ENCODE data around the gene SULT1A2.
"Not testable (repeated sequence)": the region's sequence is repeated elsewhere in the genome, so short reads cannot be mapped to it uniquely, and the experiment has no call there.

The SULT1A2 gene

DNA sequence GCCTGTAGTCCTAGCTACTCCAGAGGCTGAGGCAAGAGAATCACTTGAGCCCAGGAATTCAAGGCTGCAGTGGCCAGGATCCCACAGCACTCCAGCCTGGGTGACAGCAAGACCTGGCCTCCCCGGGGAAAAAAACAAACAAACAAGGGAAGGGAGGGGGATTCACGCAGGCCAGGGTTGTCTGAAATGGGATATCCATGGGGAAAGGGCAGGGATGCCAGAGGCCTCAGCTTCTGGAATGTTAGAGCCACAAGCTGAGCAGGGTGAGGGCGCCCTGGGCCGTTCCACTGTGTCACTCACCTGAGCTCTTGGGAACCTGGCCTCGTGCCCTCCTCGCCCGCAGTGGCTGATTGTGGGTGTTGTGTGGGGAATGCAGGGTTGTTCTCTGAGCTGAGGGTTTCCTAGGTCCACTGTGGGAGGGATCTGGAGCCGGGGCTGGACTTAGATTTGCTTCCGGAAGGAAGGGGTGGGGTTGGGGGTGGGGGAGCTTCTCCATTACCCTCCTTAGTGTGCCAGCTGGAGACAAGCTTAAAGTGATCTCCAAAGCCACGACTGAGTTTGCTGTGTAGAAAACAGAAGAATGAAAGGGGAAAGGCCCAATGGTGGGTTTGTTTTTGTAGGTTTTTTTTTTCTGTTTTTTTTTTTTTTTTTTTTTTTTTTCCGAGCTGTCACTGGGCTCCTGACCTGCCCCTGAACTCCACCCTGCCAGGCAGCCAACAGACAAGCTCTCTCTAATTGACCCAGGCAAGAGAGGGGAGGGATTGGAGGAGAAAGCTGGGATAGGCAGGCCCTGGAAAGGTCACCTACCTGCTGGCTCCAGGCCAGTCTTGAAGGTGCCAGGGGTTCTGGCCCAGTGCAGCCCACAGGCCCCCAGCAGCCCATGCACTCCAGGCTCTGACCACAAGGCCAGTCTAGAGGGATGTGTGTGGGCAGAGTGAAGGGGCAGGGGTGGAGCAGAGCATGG is 13.1 kb upstream of the SULT1A2 start, which contains the start of gene SULT1A1:
SULT1A1 (minus strand) TSS at position 414 of the 964 bp plus-strand sequence. CDS start 1,189 bp downstream, outside the sequence.
- H3K27ac ChIP-seq, result peak within 1 kb of the TSS in 1 of 2 donors; percentile 71
- TF ChIP-seq, protein P1, sequence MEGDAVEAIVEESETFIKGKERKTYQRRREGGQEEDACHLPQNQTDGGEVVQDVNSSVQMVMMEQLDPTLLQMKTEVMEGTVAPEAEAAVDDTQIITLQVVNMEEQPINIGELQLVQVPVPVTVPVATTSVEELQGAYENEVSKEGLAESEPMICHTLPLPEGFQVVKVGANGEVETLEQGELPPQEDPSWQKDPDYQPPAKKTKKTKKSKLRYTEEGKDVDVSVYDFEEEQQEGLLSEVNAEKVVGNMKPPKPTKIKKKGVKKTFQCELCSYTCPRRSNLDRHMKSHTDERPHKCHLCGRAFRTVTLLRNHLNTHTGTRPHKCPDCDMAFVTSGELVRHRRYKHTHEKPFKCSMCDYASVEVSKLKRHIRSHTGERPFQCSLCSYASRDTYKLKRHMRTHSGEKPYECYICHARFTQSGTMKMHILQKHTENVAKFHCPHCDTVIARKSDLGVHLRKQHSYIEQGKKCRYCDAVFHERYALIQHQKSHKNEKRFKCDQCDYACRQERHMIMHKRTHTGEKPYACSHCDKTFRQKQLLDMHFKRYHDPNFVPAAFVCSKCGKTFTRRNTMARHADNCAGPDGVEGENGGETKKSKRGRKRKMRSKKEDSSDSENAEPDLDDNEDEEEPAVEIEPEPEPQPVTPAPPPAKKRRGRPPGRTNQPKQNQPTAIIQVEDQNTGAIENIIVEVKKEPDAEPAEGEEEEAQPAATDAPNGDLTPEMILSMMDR (IDR thresholded peaks at IDR 0.05), result no peak
- peak within 1 kb of the TSS; percentile 65 for H3K4me3 ChIP-seq
- peak; percentile 87 for DNase-seq (ENCODE audit: low spot score)

DNA sequence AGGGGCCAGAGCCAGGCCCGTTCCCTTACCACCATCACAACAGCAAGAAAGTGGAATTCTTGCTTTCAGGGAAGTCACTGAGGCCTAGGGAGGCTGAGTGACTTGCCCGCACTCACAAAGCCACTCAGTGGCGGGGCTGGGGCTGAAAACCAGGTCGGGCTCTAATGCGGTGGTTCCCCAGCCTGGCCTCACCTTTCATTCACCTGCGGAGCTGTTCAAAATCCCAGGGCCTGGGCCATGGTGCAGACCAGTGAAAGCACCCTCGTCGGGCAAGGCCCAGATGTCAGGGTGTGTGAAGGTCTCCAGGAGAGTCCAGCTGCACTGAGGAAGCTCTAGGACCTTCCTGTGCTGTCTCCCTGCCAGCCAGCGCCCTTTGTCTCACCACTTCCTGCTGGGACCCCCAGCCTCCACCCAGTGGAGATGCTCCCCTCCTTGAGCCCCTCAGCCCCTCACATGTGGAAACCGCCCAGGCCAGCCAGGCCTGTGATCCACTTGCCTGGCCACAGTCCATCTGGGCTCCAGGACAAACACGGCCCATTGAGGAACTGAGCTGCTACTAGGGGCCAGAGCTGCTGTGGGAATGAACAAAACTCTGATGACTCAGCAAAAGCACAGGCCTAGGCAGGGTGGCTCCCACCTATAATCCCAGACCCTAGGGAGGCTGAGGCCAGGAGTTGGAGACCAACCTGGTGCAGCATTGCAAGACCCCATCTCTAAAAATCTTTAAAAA is 12.2 kb upstream of the SULT1A2 start:
- H3K4me3 ChIP-seq, result peak overlapping the region; percentile 65
- DNase-seq (ENCODE audit: low spot score), result not testable (repeated sequence)
- peak overlapping the region in 1 of 2 donors; percentile 71 for H3K27ac ChIP-seq

DNA sequence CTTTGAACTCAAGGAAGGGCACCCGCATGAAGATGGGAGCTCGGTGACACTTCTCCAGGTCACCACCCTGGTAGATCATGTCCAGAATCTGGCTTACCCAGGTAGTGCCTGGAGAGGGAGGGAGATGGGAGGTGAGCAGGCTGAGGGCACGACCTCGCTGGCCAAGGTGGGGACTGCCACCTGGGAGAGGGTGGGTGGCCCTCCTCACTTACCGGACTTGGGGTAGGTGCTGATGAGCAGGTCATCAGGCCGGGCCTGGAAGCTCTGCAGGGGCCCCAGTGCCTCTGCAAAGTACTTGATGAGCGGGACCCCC is 11.6 kb upstream of the SULT1A2 start:
- not testable (repeated sequence) for H3K27ac ChIP-seq, H3K4me3 ChIP-seq
- DNase-seq (ENCODE audit: low spot score), result peak; percentile 74

DNA sequence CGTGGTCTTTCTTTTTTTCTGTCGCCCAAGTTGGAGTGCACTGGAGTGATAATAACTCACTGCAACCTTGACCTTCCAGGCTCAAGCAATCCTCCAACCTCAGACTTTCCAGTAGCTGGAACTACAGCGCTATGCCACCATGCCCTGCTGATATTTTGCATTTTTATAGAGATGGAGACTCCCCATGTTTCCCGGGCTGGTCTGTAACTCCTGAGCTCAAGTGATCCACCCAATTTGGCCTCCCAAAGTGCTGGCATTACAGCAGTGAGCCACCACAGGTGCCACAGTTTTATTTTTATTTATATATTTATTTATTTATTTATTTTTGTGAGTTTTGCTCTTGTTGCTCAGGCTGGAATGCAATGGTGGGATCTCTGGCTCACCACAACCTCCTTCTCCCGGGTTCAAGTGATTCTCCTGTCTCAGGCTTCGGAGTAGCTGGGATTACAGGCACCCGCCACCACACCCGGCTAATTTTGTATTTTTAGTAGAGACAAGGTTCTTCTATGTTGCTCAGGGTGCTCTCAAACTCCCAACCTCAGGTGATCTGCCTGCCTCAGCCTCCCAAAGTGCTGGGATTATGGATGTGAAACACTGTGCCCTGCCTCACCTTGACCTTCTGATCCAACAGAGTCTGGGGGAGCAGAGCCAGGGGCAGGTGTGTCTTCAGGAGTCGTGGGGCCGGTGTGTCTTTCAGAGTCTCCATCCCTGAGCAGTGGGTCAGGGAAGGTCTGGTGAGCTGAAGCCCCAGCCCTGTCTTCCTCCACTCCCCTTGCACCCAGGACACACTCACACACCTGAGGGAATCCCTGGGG is 11.0 kb upstream of the SULT1A2 start:
- not testable (repeated sequence) for H3K27ac ChIP-seq; DNase-seq (ENCODE audit: low spot score); H3K4me3 ChIP-seq

DNA sequence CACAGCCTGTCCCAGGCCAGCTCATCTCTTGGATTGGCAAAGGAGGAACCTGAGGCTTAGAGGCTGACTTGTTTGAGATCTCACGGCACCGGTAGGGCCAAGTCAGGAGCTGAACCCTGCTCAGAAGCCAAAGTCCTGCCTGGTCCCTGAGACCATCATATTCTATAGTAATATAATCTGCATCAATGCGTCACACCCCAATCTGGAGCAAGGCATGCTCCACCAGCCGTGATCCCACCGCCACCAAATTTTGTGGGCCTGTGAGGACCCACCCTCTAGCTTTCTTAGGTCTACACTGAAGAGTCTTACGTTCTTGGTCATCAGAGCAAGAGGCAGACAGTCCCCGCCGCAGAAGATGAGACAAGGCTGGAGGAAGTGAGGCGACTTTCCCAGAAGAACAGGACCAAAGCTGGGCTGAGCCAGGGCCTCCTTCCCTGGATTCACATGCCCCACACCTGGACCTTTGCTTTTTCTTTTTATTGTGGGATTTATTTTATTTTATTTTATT is 10.3 kb upstream of the SULT1A2 start:
- DNase-seq (ENCODE audit: low spot score), result no peak
- TF ChIP-seq, protein P1 (IDR thresholded peaks at IDR 0.05), result no peak

DNA sequence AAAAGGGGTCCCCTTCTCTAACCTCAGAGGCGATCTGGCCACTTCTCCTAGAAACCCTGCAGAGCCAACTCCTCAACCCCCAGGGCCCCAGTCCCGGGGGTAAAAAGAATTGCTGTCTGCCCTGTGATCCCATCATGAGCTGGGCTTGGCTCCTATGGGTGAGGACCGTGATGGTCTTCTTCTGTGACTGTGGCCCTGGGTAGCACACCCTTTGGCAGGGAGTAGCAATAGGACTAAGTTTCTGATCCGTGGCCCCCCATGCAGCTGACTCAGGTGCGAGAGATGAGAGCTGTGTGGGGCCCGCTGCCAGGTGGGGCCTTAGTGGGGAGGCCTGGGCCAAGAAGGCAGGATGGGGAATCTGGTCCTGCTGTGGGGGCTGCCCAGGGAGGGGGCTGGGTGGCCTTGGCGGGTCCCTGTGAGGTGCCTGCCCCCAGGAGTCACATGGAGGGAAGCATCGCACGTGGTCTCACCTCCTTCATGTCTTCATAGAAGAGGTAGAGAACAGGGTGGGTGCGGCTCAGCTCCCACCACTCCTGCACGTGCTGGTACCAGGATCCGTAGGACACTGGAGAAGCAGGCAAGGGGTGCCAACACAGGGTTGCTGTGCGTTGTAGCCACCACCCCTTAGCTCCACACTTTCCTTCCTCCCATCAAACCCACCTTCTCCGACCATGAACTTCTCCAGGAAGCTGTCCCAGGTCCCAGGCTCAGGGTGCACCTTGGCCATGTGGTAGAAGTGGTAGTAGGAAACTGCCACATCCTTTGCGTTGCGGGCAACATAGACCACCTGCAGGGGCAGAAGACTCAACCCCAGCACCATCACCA is 9.7 kb upstream of the SULT1A2 start:
- TF ChIP-seq, protein P1 (IDR thresholded peaks at IDR 0.05), result no peak
- no peak for DNase-seq (ENCODE audit: low spot score)
- Histone ChIP-seq H3K4me3 (no peak overlapping the region), H3K27ac (no peak overlapping the region)

More for the DNA sequence above, 10.3 kb upstream of the SULT1A2 start:
- H3K4me3 ChIP-seq, result no peak overlapping the region
- no peak overlapping the region for H3K27ac ChIP-seq

DNA sequence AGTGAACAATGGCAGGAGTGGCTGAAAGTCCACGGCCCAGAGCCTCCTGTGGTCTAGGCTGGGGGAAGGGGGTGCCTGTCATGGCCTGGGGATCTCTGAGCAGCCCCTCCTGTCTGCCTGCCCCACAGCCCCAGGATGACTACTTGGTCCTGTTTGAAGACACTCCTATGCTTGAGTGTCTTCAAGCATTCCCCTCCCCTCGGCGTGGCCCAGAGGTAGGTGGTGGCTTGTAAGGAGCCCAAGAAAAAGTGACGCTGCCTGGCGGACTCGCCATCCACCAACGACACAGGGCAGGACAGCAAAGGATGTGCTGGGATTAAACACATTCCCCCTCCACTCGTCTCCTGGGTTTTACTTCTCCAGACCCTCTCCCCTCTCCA is 7.3 kb upstream of the SULT1A2 start:
- no peak overlapping the region for H3K27ac ChIP-seq
- DNase-seq (ENCODE audit: low spot score), result no peak

More for the DNA sequence above, 7.3 kb upstream of the SULT1A2 start:
- H3K4me3 ChIP-seq, result no peak overlapping the region
- TF ChIP-seq, protein P1 (IDR thresholded peaks at IDR 0.05), result no peak
